Stimulated activated CD8-positive, alpha-beta memory T cell treated with anti-CD3 and anti-CD28 coated beads, Interleukin-7, amount 100 ng/mL, for 4 hours (primary cell): ENCODE results near the gene KRTAP2-4.
"Not testable (repeated sequence)": the region's sequence is repeated elsewhere in the genome, so short reads cannot be mapped to it uniquely, and the experiment has no call there.

ENCODE experiments used
- DNase-seq, 2 donors: peaks; one replicate each; pipeline ENCODE4 v3.0.0-alpha.2; 2020; ENCODE audit warnings: low read depth in 2 of 2

The KRTAP2-4 gene

DNA sequence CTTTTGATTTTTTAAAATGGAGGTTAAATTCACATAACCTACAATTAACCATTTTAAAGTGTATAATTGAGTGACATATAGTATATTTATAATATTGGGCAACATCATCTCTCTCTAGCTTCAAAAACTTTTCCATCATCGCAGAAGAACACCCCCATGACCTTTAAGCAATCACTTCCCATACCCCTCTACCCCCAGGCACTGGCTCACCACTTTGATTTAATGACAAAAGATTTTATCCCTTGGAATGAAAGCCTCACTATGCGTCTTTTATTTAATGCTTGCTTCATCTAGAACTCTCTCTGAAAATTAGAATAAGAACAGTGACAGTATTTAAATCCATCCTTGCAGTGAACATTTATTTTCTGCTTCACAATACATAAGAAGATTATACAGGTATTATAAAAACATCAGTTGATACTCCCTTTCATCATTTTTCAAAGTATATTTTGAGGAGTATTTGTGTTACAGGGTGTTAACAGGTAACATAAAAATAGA lies 27.8 kb downstream of the KRTAP2-4 start:
- no peak for DNase-seq

DNA sequence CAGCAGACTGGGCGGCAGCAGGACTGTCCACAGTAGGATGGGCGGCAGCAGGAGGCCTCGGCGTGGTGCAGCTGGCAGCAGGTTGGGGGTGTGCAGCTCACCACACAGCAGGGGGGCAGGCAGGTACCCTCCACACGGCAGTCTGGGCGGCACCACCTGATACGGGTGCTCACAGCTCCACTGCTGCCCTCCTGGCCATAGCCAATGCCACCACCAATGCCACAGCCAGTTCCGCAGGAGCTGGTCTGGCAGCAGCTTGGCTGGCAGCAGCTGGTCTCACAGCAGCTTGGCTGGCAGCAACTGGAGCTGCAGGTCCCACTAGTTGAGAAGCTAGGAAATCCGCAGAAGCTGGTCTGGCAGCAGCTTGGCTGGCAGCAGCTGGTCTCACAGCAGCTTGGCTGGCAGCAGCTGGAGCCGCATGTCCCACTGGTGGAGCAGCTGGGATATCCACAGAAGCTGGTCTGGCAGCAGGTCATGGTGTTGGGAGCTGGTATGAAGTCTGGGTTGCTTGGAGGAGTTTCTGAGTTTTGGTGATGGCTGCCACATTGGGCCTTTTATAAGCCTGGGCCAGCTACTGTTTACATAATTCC lies 31.2 kb downstream of the KRTAP2-4 start, which contains the start of gene KRTAP1-3:
TSS of gene KRTAP1-3 (minus strand) at position 529 of the 590 bp plus-strand sequence. CDS start at position 476, 53 bp downstream.
- not testable (repeated sequence) for DNase-seq

DNA sequence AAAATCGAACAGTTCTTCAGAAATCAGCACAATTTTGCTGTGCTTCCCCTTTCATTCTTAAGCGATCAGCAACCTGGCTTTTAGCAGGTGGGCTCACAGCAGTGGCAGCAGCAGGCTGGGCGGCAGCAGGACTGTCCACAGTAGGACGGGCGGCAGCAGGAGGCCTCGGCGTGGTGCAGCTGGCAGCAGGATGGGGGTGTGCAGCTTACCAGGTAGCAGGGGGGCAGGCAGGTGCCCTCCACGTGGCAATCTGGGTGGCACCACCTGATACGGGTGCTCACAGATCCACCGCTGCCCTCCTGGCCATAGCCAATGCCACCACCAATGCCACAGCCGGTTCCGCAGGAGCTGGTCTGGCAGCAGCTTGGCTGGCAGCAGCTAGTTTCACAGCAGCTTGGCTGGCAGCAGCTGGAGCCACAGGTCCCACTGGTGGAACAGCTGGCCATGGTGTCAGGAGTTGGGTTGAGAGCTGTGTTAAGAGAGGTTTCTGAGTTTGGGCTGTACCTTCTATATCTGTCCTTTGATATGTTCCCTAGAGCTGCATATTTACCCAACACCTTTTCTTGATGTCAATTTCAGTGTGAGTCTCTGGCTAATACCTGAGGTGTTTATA lies 35.9 kb downstream of the KRTAP2-4 start, which contains the start of gene KRTAP1-4:
TSS of gene KRTAP1-4 (minus strand) at position 563 of the 613 bp plus-strand sequence. CDS start at position 446, 117 bp downstream.
- DNase-seq: no peak

DNA sequence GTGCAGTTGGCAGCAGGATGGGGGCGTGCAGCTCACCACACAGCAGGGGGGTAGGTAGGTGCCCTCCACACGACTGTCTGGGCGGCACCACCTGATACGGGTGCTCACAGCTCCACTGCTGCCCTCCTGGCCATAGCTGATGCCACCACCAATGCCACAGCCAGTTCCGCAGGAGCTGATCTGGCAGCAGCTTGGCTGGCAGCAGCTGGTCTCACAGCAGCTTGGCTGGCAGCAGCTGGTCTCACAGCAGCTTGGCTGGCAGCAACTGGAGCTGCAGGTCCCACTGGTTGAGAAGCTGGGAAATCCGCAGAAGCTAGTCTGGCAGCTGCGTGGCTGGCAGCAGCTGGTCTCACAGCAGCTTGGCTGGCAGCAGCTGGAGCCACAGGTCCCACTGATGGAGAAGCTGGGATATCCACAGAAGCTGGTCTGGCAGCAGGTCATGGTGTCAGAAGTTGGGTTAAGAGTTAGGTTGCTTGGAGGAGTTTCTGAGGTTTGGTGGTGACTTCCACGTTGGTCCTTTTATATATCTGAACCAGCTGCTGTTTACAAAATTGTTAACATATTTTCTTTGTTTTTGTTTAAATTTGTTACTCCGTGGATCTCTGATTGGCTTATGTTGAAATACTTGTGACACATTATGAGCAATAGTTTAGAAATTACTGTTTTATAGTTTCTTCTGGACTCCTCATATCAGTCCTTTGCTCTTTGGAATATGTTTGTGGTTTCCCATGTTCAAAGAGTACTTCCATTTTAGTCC lies 38.8 kb downstream of the KRTAP2-4 start, which contains the start of gene KRTAP1-5:
TSS of gene KRTAP1-5 (minus strand) at position 494 of the 757 bp plus-strand sequence. CDS start at position 441, 53 bp downstream.
- no peak for DNase-seq

DNA sequence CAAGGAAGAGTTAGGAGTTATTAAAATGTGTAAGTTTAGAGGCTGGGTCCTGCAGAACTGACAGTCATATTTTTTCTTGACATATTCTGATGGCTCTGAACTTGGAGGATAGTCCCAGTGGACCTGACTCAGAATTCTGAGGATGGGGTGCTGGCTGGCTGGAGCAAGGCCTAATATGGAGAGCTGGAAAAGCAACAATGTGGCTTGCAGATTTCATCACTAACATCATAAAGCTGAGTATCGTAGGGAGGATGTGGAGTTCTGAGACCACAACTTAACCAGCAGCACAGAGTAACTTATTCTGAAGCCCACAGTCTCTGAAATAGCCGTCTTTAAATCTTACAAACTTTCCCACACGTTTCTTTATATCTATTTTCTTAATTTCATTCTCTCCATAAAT lies 41.0 kb downstream of the KRTAP2-4 start:
- no peak for DNase-seq

DNA sequence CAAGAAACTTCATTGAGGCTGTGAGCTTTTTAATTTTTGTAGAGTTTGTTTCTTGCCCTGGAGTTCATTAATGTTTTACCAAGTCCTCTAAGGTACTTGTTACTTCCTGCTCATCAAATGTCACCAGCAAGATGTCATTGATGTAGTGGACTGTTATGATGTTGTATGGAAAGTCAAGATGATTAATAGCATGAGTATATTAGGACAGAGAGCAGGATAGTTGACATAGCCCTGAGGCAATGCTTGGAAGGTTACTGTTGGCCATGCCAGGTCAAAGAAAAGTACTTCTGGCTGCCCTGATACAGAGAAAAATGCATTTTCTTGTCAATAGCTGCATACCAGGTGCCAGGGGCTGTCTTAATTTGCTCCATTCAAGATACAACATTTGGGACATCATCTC lies 45.3 kb downstream of the KRTAP2-4 start:
- DNase-seq: no peak

DNA sequence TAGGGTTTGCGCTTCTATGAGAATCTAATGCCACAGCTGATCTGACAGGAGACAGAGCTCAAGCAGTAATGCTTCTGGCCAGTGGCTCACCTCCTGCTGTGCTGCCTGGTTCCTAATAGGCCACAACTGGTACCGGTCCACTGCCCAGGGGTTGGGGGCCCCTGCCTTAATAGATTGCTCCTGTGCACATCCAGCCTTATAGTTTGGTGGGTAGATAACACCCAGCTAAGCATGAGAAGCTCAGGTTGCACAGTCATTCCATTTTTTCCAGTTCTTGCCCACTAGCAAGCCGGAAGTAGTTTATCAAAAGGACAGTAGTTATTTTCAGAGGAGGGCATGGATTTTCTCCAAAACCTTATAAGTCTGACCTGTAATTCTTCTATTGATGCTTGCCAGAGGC lies 46.3 kb downstream of the KRTAP2-4 start:
- DNase-seq: no peak

DNA sequence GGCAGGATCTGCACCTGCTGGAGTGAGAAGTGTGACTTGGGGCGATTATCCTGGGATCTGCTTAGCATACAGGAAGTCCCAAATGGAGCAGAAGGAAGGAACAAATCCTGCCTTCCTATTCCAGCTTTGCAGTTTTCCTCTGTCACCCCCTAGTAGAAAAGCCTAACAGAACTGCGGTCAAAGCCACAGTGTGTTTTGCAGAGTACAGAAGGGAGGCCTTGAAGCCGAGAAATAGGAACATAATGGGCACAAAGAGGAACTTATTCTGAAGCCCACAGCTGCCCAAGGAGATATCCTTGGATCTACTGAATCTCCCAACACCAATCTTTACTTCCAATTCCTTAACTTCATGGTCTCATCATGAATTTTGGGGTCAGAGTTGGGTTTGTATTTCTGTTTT lies 47.1 kb downstream of the KRTAP2-4 start:
- DNase-seq: no peak

DNA sequence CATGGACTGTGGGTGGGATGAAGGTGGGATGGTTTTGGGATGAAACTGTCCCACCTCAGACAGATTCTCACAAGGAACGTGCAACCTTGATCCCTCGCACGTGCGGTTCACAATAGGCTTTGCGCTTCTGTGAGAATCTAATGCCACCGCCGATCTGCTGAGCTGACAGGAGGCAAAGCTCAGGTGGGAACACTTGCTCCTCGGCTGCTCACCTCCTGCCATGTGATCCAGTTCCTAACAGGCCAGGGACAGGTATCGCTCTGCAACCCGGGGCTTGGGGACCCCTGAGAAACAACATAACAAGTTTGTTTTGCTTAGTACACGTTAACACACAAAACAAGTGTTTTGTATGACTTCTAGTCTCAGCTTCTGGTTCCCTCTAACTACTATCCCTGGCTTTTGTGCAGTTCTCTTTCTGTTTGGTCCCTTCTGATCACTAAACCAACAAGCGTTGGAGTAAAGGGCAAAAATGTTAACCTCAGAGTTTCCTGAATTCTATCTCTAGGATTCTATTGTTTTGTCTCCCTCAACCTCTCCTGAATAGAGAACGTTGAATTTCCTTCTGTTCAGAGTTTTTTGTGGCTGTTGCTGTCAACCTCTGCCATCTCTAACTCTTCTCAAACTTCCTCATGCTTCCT lies 49.0 kb downstream of the KRTAP2-4 start:
- no peak for DNase-seq

DNA sequence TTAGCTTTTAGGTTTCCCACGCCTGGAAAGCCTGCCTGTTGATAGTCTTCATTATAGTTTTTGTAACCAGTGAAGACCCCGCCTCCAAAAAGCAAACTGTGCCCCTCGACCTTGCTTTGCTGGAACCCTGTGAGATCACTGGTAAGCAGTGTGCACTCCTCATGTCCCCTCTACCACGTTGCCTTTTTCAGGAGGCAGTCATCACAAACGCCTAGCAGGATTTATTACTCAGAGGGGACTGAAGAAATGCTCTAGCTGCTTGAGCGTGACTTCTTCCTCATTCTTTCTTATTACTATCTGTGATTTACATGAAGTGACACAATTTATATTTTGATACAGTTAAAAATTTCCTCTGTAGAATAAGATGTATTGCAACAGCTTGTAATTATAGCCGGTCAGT lies 50.2 kb downstream of the KRTAP2-4 start:
- DNase-seq: no peak
